Left lung (tissue), 10 donors: ENCODE measurements around the gene TMEM14B. TPM values are rescaled to one million over a fixed set of nuclear protein-coding genes. Genes with fewer than 3 reads are reported as not detected.

Source experiments
- ATAC-seq: fragments of 200-7000 bp; cut with Tn5 transposase; one replicate; pipeline ENCODE4 v1.9.1; 2020; ENCODE audit warnings: moderate library complexity
- DNase-seq, 4 donors: peaks; one replicate each; pipeline ENCODE4 v3.0.0-alpha.2; 2013 to 2020
- H3K27ac ChIP-seq, 2 donors: fragments of 200-600 bp; sonication (generic) in 1 of 2; one replicate each; pipeline versions ENCODE4 v1.5.0 to v1.8.0; 2020 to 2021
- H3K27me3 ChIP-seq, 2 donors: fragments of 200-600 bp; sonication (generic) in 1 of 2; one replicate each; pipeline versions ENCODE4 v1.5.0 to v1.8.0; 2020 to 2021
- H3K36me3 ChIP-seq, 2 donors: fragments of 200-600 bp; sonication (generic) in 1 of 2; one replicate each; pipeline versions ENCODE4 v1.5.0 to v1.8.0; 2020 to 2021
- H3K4me1 ChIP-seq, 2 donors: fragments of 200-600 bp; one replicate each; pipeline ENCODE4 v1.8.0; 2021
- H3K4me3 ChIP-seq, 2 donors: fragments of 200-600 bp; sonication (generic) in 1 of 2; one replicate each; pipeline versions ENCODE4 v1.5.0 to v1.8.0; 2020 to 2021; ENCODE audit warnings: mild to moderate bottlenecking in 1 of 2
- H3K9me3 ChIP-seq, 2 donors: fragments of 200-600 bp; sonication (generic) in 1 of 2; one replicate each; pipeline versions ENCODE4 v1.5.0 to v1.8.0; 2020 to 2021
- intact Hi-C, 2 donors: fragments of 100-400 bp; cut with DNase I; formaldehyde crosslinking; loops; one replicate each; pipeline versions ENCODE4 v1.11.2 to v1.14.2; 2022
- polyA plus RNA-seq, 6 donors: library from polyadenylated mRNA; unstranded; fragments of 120-200 nt; gene quantifications; one replicate each; pipeline ENCODE4 v1.2.1, GENCODE V29; 2013; ENCODE audit not compliant: insufficient read length in 6 of 6
- total RNA-seq, 2 donors: library from RNA; stranded (reverse); fragmentation: NEBNext Ultra II Directional; extraction: Animal tissue kit (Norgen Biotek cat#: 25700); gene quantifications; one replicate each; pipeline ENCODE4 v1.2.1, GENCODE V29; 2021
- TF ChIP-seq, protein P1 (sequence below), 2 donors: fragments of 200-600 bp; sonication (generic) in 1 of 2; IDR thresholded peaks; one replicate each; pipeline versions ENCODE4 v1.5.0 to v1.8.0; 2021; ENCODE audit warnings: antibody characterized with exemption in 2 of 2
- donor health status: DM: no; HTN: yes; CAD: no.
- donor health status: DM: no; HTN: no; CAD: no.

TMEM14B gene
- total and polyA plus RNA-seq, 8 donors = 71.1 to 117 (median 103) TPM

DNA sequence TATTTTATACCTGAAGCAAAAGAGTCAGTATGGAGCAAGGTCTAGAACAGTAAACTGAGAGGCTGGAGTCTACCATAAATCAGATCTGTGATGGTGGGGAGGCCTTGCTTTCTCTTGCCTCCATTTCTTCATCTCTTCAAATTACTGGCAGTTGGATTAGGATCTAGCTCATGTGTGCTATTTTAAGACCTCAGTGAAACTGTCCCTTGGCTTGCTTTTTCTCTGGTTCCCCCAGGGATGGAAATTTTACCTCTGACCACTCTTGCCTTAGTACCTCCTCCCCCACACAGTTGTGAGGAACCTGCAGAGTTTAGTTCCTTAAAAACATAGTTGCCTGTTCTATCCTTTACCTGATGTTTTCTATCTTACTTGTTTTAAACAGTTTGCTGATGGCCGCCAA is 8.5 kb downstream of the TMEM14B start:
- intact Hi-C loops = no loop called here
- no peaks in the 10 kb centered on the region for H3K27me3 ChIP-seq
- H3K36me3 ChIP-seq = peaks cover 0 to 70% of the 10 kb centered on the region in 2 donors
- H3K27ac ChIP-seq = no peak overlapping the region
- DNase-seq (no peak), ATAC-seq (no peak)
- no peaks in the 10 kb centered on the region for H3K9me3 ChIP-seq
- H3K4me1 ChIP-seq = peaks cover 0 to 6% of the 10 kb centered on the region in 2 donors
- TF ChIP-seq, protein P1, sequence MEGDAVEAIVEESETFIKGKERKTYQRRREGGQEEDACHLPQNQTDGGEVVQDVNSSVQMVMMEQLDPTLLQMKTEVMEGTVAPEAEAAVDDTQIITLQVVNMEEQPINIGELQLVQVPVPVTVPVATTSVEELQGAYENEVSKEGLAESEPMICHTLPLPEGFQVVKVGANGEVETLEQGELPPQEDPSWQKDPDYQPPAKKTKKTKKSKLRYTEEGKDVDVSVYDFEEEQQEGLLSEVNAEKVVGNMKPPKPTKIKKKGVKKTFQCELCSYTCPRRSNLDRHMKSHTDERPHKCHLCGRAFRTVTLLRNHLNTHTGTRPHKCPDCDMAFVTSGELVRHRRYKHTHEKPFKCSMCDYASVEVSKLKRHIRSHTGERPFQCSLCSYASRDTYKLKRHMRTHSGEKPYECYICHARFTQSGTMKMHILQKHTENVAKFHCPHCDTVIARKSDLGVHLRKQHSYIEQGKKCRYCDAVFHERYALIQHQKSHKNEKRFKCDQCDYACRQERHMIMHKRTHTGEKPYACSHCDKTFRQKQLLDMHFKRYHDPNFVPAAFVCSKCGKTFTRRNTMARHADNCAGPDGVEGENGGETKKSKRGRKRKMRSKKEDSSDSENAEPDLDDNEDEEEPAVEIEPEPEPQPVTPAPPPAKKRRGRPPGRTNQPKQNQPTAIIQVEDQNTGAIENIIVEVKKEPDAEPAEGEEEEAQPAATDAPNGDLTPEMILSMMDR (IDR thresholded peaks at IDR 0.05) = no peak
- H3K4me3 ChIP-seq = no peak overlapping the region

DNA sequence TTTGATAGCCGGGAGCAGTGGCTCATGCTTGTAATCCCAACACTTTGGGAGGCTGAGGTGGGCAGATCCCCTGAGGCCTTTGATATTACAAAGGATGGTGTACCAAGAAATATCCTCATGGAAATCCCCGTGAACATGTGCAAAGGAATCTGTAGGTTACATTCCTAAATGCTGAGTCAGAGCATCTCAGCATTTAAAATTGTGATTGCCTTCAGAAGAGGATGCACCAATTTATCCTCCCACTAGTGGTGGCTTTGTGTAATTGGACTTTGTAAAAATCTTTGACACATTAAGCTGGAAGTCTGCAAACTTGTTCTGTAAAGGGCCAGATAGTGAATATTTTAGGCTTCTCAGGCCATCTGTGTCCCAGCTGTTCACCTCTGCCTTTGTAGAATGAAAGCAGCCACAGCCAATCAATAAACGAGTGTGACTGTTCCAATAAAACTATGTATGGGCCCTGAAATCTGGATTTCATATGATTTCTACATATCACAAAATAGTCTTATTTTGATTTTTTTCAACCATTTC is 11.8 kb downstream of the TMEM14B start:
- peak; percentile 64 for ATAC-seq
- H3K4me3 ChIP-seq = no peak overlapping the region
- peaks cover 0 to 43% of the 10 kb centered on the region in 2 donors for H3K36me3 ChIP-seq
- peak overlapping the region in 1 of 2 donors; percentile 35 for H3K27ac ChIP-seq
- H3K4me1 ChIP-seq = peaks cover 0 to 6% of the 10 kb centered on the region in 2 donors
- no peaks in the 10 kb centered on the region for H3K27me3 ChIP-seq
- peak in 1 of 4 donors; percentile 8 for DNase-seq
- H3K9me3 ChIP-seq = no peaks in the 10 kb centered on the region
- TF ChIP-seq, protein P1 (IDR thresholded peaks at IDR 0.05) = peak; percentile 16 to 31
- intact Hi-C loops = no loop called here

DNA sequence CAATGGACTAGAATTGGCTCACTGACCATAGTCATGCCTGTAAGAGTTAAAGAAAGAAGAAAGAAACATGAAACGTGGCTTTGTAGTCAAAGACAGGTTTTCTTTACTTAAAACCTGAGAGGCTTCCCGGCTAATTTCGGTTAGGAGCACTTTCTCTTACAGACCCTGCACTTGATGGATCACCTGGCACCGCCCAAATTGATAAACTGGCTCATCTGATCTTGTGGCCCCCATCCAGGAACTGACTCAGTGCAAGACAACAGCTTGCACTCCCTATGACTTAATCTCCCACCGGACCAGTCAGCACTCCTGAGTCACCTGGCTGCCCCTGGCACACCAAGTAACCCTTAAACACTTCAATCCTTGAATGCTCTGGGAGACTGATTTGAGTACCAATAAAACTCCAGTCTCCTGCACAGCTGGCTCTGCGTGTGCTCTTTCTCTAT is 12.3 kb downstream of the TMEM14B start:
- DNase-seq (peak in 1 of 4 donors; percentile 34), ATAC-seq (peak; percentile 81)
- TF ChIP-seq, protein P1 (IDR thresholded peaks at IDR 0.05) = no peak
- Histone ChIP-seq H3K9me3 (no peaks in the 10 kb centered on the region), H3K27ac (peak overlapping the region in 1 of 2 donors; percentile 35), H3K36me3 (peaks cover 0 to 38% of the 10 kb centered on the region in 2 donors), H3K4me3 (no peak overlapping the region), H3K27me3 (no peaks in the 10 kb centered on the region), H3K4me1 (peaks cover 0 to 6% of the 10 kb centered on the region in 2 donors)
- intact Hi-C loops = no loop called here

DNA sequence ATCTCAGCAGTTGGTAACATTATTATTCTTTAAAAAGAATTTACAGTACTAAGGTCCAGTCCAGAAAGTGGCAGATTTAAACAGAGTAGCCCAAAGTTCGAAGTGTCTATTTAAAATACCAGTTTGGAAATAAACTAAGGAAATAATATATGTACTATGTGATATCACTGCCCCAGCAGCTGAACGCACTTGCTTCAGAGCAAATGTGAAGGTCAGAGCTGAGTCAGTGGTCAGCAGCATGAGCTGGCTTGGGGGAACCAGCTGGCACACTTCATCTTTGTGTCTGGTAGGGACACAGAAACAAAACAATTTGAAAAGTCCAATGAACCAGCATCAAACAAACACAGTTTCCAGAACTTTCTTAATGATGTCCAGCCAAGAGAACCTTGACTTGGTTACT is 15.4 kb downstream of the TMEM14B start:
- H3K4me1 ChIP-seq = peaks cover 0 to 6% of the 10 kb centered on the region in 2 donors
- intact Hi-C loops = no loop called here
- TF ChIP-seq, protein P1 (IDR thresholded peaks at IDR 0.05) = no peak
- peaks cover 0 to 13% of the 10 kb centered on the region in 2 donors for H3K36me3 ChIP-seq
- DNase-seq (no peak), ATAC-seq (no peak)
- no peaks in the 10 kb centered on the region for H3K27me3 ChIP-seq
- H3K27ac ChIP-seq = no peak overlapping the region
- no peaks in the 10 kb centered on the region for H3K9me3 ChIP-seq
- no peak overlapping the region for H3K4me3 ChIP-seq

DNA sequence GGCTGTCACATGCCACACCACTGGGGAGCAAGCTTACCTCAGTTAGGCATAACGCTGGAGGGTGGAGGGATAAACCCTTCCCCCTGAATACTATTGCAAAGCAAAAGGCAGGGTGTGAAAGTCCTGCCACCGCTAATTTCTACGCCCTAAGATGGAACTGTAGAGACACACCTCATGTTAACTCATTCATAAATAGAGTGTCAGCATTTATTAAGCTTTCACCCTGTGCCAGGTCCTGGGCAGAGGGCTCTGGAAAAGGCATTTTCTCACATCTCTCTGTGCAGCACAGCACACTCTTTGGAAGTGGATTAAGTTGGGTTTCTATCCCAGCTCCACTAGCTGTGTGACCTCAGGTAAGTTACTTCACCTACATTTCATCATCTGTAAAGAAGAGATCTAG is 21.8 kb downstream of the TMEM14B start:
- DNase-seq (no peak), ATAC-seq (no peak)
- TF ChIP-seq, protein P1 (IDR thresholded peaks at IDR 0.05) = no peak
- Histone ChIP-seq H3K4me3 (no peak overlapping the region), H3K27me3 (no peaks in the 10 kb centered on the region), H3K36me3 (peaks cover 0 to 25% of the 10 kb centered on the region in 2 donors), H3K27ac (no peak overlapping the region), H3K9me3 (no peaks in the 10 kb centered on the region), H3K4me1 (no peaks in the 10 kb centered on the region)
- intact Hi-C loops = no loop called here
